Ovary (tissue), 3 donors: Measurements from ENCODE around the gene PCDH1.

Experiments
- EP300 ChIP-seq: sonication (generic); formaldehyde crosslinking; IDR thresholded peaks from one replicate; pipeline ENCODE4 v1.6.1; 2017; ENCODE audit warnings: antibody characterized with exemption
- POLR2A ChIP-seq: fragments of 450-650 bp; IDR thresholded peaks from one replicate; pipeline ENCODE4 v1.6.1; 2017; ENCODE audit warnings: antibody characterized with exemption, mild to moderate bottlenecking, moderate library complexity
- TF ChIP-seq, protein P1 (sequence below), 3 donors: fragments of 450-650 bp in 2 of 3; fragments of 200-600 bp in 1 of 3; IDR thresholded peaks; one replicate each; pipeline versions ENCODE4 v1.5.1 to v1.8.0; 2016 to 2022; ENCODE audit warnings: antibody characterized with exemption in 3 of 3, mild to moderate bottlenecking in 1 of 3
- donor health status: DM: no; HTN: no; CAD: no.

DNA sequence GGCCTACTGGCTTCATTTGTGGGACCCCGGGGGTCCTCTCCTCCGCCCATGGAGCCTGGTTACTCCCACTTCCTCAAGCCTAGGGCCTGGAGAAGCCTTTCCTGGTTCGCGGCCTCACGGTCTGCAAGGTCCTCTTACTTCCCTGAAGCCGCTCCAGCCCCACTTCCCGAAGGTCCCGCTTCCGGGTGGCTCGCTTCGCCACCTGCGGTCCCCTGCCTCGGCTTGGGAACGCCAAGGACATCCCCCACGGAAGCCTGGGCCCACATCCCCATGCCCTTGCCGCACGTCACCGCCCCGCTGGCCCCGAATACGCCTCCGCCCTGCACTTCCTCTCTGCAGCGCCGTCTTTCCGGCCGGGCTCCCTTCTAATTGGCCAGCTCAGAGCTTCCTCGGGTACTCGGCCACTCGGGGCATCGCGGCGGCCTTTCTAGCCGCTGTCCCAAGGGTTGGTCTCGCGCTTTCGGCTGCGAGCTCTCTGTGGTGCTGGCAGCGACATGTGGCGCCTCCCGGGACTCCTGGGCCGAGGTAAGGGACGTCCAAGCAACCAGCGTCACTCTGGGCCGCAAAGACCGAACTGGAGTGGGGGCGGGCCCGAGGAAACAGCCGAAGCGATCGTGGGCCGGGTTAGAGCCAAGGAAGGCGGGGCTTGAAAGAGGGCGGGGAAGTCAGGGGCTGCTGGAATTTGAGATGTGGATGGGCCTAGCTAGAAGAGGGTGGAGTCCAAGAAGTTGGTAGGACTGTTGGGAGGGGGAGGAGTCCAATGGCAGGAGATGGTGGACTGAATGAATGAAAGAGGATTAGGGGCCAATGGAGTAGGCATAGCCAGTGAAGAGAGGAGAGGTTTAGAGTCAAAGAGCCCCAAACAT, 45.5 kb upstream of the PCDH1 start, which contains the start of gene DELE1:
- TF ChIP-seq, protein P1, sequence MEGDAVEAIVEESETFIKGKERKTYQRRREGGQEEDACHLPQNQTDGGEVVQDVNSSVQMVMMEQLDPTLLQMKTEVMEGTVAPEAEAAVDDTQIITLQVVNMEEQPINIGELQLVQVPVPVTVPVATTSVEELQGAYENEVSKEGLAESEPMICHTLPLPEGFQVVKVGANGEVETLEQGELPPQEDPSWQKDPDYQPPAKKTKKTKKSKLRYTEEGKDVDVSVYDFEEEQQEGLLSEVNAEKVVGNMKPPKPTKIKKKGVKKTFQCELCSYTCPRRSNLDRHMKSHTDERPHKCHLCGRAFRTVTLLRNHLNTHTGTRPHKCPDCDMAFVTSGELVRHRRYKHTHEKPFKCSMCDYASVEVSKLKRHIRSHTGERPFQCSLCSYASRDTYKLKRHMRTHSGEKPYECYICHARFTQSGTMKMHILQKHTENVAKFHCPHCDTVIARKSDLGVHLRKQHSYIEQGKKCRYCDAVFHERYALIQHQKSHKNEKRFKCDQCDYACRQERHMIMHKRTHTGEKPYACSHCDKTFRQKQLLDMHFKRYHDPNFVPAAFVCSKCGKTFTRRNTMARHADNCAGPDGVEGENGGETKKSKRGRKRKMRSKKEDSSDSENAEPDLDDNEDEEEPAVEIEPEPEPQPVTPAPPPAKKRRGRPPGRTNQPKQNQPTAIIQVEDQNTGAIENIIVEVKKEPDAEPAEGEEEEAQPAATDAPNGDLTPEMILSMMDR (IDR thresholded peaks at IDR 0.05): no peak
- peak; percentile 87 for TF ChIP-seq POLR2A
- TF ChIP-seq EP300: no peak
